Measurements from ENCODE around the gene APOL6.

DNA sequence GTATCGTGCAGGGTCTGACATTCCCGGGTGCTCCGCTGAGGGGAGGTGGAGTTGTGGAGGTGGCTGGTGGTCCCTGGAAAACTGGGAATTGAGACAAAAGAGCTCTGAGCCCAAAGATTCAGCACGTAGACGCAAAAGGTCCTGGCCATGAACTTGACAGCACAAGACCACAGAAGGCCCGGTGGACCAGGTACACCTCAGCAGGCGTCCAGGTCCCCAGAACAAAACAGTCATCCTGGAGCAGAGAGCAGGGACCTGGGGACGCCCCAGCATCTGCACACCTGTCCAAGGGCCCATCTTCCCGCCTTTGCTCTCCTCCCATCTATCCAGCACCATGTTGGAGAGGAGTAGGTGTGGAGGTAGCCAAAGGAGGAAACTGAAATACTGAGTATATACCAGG lies 17.4 kb upstream of the APOL6 start:
- TF ChIP-seq POLR2A (IDR thresholded peaks at IDR 0.05; ENCODE audit: low read length), result no peak
- TF ChIP-seq MYC (IDR thresholded peaks at IDR 0.05; ENCODE audit: borderline replicate concordance, low read length), result no peak
- TF ChIP-seq, protein P1, sequence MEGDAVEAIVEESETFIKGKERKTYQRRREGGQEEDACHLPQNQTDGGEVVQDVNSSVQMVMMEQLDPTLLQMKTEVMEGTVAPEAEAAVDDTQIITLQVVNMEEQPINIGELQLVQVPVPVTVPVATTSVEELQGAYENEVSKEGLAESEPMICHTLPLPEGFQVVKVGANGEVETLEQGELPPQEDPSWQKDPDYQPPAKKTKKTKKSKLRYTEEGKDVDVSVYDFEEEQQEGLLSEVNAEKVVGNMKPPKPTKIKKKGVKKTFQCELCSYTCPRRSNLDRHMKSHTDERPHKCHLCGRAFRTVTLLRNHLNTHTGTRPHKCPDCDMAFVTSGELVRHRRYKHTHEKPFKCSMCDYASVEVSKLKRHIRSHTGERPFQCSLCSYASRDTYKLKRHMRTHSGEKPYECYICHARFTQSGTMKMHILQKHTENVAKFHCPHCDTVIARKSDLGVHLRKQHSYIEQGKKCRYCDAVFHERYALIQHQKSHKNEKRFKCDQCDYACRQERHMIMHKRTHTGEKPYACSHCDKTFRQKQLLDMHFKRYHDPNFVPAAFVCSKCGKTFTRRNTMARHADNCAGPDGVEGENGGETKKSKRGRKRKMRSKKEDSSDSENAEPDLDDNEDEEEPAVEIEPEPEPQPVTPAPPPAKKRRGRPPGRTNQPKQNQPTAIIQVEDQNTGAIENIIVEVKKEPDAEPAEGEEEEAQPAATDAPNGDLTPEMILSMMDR (IDR thresholded peaks at IDR 0.05), result no peak
- TF ChIP-seq EHMT2 (IDR thresholded peaks at IDR 0.05; ENCODE audit: low read depth), result no peak
- TF ChIP-seq ZFP36 (IDR thresholded peaks at IDR 0.05; ENCODE audit: borderline replicate concordance, partially characterized antibody), result no peak
- TF ChIP-seq, protein P2, sequence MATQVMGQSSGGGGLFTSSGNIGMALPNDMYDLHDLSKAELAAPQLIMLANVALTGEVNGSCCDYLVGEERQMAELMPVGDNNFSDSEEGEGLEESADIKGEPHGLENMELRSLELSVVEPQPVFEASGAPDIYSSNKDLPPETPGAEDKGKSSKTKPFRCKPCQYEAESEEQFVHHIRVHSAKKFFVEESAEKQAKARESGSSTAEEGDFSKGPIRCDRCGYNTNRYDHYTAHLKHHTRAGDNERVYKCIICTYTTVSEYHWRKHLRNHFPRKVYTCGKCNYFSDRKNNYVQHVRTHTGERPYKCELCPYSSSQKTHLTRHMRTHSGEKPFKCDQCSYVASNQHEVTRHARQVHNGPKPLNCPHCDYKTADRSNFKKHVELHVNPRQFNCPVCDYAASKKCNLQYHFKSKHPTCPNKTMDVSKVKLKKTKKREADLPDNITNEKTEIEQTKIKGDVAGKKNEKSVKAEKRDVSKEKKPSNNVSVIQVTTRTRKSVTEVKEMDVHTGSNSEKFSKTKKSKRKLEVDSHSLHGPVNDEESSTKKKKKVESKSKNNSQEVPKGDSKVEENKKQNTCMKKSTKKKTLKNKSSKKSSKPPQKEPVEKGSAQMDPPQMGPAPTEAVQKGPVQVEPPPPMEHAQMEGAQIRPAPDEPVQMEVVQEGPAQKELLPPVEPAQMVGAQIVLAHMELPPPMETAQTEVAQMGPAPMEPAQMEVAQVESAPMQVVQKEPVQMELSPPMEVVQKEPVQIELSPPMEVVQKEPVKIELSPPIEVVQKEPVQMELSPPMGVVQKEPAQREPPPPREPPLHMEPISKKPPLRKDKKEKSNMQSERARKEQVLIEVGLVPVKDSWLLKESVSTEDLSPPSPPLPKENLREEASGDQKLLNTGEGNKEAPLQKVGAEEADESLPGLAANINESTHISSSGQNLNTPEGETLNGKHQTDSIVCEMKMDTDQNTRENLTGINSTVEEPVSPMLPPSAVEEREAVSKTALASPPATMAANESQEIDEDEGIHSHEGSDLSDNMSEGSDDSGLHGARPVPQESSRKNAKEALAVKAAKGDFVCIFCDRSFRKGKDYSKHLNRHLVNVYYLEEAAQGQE (IDR thresholded peaks at IDR 0.05), result no peak
- no peak for TF ChIP-seq MAFK (IDR thresholded peaks at IDR 0.05; ENCODE audit: partially characterized antibody)
- no peak for TF ChIP-seq BHLHE40 (IDR thresholded peaks at IDR 0.05; ENCODE audit: low read depth, low read length)
- no peak for TF ChIP-seq EP300 (IDR thresholded peaks at IDR 0.05)
